Gastrocnemius medialis (tissue), 4 donors: ENCODE measurements around the gene DNMT1. TPM values are rescaled to one million over a fixed set of nuclear protein-coding genes. Genes with fewer than 3 reads are reported as not detected.

ENCODE experiments used
- ATAC-seq, 2 donors: fragments of 150-250 bp; one replicate each; pipeline ENCODE4 v1.9.1; 2016
- DNase-seq, 2 donors: peaks; one replicate each; pipeline ENCODE4 v3.0.0-alpha.2; 2019
- H3K27ac ChIP-seq, 4 donors: fragments of 200-600 bp; sonication (generic); 1 replicate in 1 of 4; 2 replicates in 3 of 4; pipeline ENCODE4 v1.5.1; 2016 to 2018; ENCODE audit warnings: mild to moderate bottlenecking in 2 of 4, moderate library complexity in 1 of 4
- H3K27me3 ChIP-seq, 3 donors: fragments of 200-600 bp; sonication (generic) in 2 of 3; 1 replicate in 1 of 3; 2 replicates in 2 of 3; pipeline versions ENCODE4 v1.5.1 to v1.6.0; 2016 to 2019; ENCODE audit warnings: mild to moderate bottlenecking in 1 of 3, moderate library complexity in 1 of 3
- H3K36me3 ChIP-seq, 2 donors: fragments of 200-600 bp; sonication (generic) in 1 of 2; one replicate each; pipeline ENCODE4 v1.5.1; 2017 to 2018
- H3K4me1 ChIP-seq, 2 donors: fragments of 200-600 bp; sonication (generic) in 1 of 2; one replicate each; pipeline ENCODE4 v1.5.1; 2016 to 2017; ENCODE audit warnings: mild to moderate bottlenecking in 2 of 2
- H3K4me3 ChIP-seq, 4 donors: fragments of 200-600 bp; sonication (generic) in 3 of 4; 1 replicate in 1 of 4; 2 replicates in 3 of 4; pipeline ENCODE4 v1.5.1; 2016 to 2019; ENCODE audit warnings: mild to moderate bottlenecking in 2 of 4
- H3K9me3 ChIP-seq, 3 donors: fragments of 200-600 bp; sonication (generic) in 2 of 3; 1 replicate in 1 of 3; 2 replicates in 2 of 3; pipeline ENCODE4 v1.5.1; 2016 to 2019
- POLR2A ChIP-seq, 2 donors: fragments of 450-650 bp; IDR thresholded peaks; one replicate each; pipeline ENCODE4 v1.6.1; 2017; ENCODE audit warnings: antibody characterized with exemption in 2 of 2, mild to moderate bottlenecking in 2 of 2, moderate library complexity in 2 of 2
- in situ Hi-C, 4 donors: fragments of 200-750 bp; cut with MboI; loops; one replicate each; pipeline versions ENCODE4 v1.15.0 to v1.8.0; 2017; ENCODE audit warnings: low sequenced_read_pairs in 4 of 4
- intact Hi-C: fragments of 100-400 bp; cut with DNase I; formaldehyde crosslinking; loops from one replicate; pipeline ENCODE4 v1.15.1; 2023; ENCODE audit warnings: low total_unique reads
- total RNA-seq, 4 donors: library from RNA; depleted of rRNA; stranded (reverse); fragments of >200 nt; gene quantifications; one replicate each; pipeline versions ENCODE4 v1.1.0 to v1.2.3, GENCODE V29; 2016
- TF ChIP-seq, protein P1 (sequence below), 5 experiments: fragments of 450-650 bp in 3 of 5; fragments of 200-600 bp in 2 of 5; sonication (generic) in 2 of 5; IDR thresholded peaks in 4 of 5; conservative IDR thresholded peaks in 1 of 5; 1 replicate in 4 of 5; 2 replicates in 1 of 5; pipeline ENCODE4 v1.5.1; 2016 to 2019; ENCODE audit warnings: antibody characterized with exemption in 5 of 5, mild to moderate bottlenecking in 3 of 5, moderate library complexity in 3 of 5

Gene DNMT1
- total RNA-seq, 4 donors from 2014 or later, result 11.5 to 43.0 (median 17.7) TPM

DNA sequence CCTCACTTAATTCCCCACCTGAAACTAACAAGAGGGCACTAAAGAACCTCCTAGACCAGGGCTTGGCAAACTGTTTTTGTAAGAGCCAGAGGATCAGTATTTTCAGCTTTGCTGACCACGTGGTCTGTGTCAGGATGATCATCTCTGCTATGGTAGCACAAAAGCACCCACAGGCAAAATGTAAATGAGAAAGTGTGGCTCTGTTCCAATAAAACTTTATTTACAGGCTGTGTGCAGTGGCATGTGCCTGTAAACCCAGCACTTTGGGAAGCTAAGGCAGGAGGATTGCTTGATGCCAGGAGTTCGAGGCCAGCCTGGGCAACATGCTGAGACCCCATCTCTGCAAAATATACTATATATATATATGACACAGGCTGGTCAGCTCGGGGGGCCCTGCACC is 31.2 kb downstream of the DNMT1 start:
- intact Hi-C loops (no loop called here), in situ Hi-C loops (no loop called here)
- Histone ChIP-seq H3K4me1 (no peaks in the 10 kb centered on the region), H3K27me3 (no peaks in the 10 kb centered on the region), H3K27ac (no peak overlapping the region), H3K4me3 (no peak overlapping the region), H3K36me3 (peaks cover 0 to 42% of the 10 kb centered on the region in 2 donors), H3K9me3 (no peaks in the 10 kb centered on the region)
- DNase-seq (no peak), ATAC-seq (no peak)
- TF ChIP-seq, protein P1, sequence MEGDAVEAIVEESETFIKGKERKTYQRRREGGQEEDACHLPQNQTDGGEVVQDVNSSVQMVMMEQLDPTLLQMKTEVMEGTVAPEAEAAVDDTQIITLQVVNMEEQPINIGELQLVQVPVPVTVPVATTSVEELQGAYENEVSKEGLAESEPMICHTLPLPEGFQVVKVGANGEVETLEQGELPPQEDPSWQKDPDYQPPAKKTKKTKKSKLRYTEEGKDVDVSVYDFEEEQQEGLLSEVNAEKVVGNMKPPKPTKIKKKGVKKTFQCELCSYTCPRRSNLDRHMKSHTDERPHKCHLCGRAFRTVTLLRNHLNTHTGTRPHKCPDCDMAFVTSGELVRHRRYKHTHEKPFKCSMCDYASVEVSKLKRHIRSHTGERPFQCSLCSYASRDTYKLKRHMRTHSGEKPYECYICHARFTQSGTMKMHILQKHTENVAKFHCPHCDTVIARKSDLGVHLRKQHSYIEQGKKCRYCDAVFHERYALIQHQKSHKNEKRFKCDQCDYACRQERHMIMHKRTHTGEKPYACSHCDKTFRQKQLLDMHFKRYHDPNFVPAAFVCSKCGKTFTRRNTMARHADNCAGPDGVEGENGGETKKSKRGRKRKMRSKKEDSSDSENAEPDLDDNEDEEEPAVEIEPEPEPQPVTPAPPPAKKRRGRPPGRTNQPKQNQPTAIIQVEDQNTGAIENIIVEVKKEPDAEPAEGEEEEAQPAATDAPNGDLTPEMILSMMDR (IDR thresholded peaks at IDR 0.05 in 4 of 5, conservative IDR thresholded peaks at IDR 0.05 in 1 of 5), result no peak
- TF ChIP-seq POLR2A (IDR thresholded peaks at IDR 0.05), result no peak

DNA sequence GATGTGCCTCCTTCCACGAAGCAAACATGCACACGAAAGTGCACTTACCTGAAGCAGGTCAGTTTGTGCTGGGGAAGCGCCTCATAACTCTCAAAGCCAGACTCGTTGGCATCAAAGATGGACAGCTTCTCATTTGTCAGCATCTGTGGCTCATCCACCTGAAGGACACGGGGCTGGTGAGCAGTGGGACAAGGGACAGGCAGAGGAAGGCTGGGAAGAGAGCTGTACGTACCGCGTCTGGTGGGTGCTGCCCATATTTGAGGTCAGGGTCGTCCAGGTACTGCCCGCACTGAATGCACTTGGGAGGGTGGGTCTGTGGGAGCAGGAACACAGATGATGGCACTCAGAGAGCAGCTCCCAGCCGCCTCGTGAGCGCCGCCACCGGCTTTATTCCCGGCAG is 35.1 kb downstream of the DNMT1 start:
- peaks cover 0 to 62% of the 10 kb centered on the region in 2 donors for H3K36me3 ChIP-seq
- DNase-seq, result no peak
- in situ Hi-C loops (no loop called here), intact Hi-C loops (no loop called here)
- no peak overlapping the region for H3K27ac ChIP-seq
- TF ChIP-seq, protein P1 (IDR thresholded peaks at IDR 0.05 in 4 of 5, conservative IDR thresholded peaks at IDR 0.05 in 1 of 5), result no peak
- TF ChIP-seq POLR2A (IDR thresholded peaks at IDR 0.05), result no peak
- H3K9me3 ChIP-seq, result no peaks in the 10 kb centered on the region
- H3K4me1 ChIP-seq, result no peaks in the 10 kb centered on the region
- no peaks in the 10 kb centered on the region for H3K27me3 ChIP-seq
- no peak overlapping the region for H3K4me3 ChIP-seq
- no peak for ATAC-seq

DNA sequence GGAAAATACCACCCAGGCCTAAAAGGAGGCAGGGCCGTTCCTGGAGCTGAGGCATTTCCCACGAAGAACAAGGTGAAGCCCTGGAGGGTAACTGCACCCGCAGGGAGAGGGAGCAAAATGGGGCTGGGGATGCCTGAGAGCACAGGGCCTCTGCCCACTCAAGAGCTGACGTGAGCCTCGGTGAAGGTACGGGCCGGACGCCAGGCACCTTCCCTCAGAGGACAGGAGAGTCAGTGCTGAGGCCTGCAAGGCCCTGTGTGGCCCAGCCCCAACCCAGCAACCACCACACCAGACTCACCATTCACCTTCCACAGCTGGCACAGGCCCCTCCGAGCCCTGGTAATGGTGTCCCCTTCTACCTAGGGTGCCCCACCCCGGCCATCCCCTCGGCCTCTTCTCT is 36.3 kb downstream of the DNMT1 start:
- no peak for DNase-seq
- Histone ChIP-seq H3K4me1 (no peaks in the 10 kb centered on the region), H3K9me3 (no peaks in the 10 kb centered on the region), H3K36me3 (peaks cover 0 to 73% of the 10 kb centered on the region in 2 donors), H3K4me3 (no peak overlapping the region), H3K27ac (no peak overlapping the region), H3K27me3 (no peaks in the 10 kb centered on the region)
- in situ Hi-C loops, result no loop called here
- ATAC-seq, result no peak
- intact Hi-C loops, result no loop called here
- TF ChIP-seq POLR2A (IDR thresholded peaks at IDR 0.05), result no peak
- TF ChIP-seq, protein P1 (IDR thresholded peaks at IDR 0.05 in 4 of 5, conservative IDR thresholded peaks at IDR 0.05 in 1 of 5), result no peak

DNA sequence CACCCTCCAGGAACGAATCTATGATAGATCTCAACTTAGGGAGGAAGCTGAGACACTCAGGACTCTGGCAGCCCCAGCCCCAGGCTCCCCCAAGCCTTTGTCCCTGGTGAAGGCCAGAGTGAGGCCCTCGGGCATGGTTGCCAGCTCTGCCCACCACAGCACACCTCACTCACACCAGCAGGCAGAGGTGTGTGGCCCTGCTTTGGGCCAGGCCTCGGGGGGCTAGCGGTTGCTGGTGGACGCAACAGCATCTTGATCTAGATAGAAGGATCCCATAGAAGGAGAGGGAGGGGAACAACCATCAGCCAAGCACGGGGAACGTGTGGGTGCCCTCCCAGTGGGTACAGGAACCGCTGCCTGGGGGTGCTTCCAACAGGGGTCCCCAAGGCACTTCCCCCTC is 36.7 kb downstream of the DNMT1 start:
- ATAC-seq, result no peak
- H3K4me1 ChIP-seq, result no peaks in the 10 kb centered on the region
- H3K4me3 ChIP-seq, result no peak overlapping the region
- TF ChIP-seq POLR2A (IDR thresholded peaks at IDR 0.05), result no peak
- TF ChIP-seq, protein P1 (IDR thresholded peaks at IDR 0.05 in 4 of 5, conservative IDR thresholded peaks at IDR 0.05 in 1 of 5), result no peak
- in situ Hi-C loops, result no loop called here
- H3K9me3 ChIP-seq, result no peaks in the 10 kb centered on the region
- H3K27ac ChIP-seq, result no peak overlapping the region
- intact Hi-C loops, result no loop called here
- no peak for DNase-seq
- no peaks in the 10 kb centered on the region for H3K27me3 ChIP-seq
- H3K36me3 ChIP-seq, result peaks cover 0 to 75% of the 10 kb centered on the region in 2 donors

DNA sequence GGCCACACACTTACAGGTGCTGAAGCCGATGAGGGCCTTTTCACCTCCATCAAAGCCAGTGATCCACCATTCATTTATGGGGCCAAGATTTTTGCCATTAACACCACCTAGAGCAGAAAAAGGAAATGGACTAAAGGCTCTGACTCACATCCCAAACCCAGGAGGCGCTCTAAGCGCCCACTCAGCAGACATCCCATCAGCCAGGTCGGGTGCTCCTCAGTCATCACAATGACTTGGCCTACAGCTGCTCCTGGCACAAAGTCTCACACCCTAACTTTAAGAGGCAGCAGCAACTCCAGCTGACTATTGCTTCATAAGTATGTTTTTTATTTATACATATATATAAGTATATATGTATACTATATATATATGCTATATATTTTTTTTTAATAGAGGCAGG is 38.9 kb downstream of the DNMT1 start:
- ATAC-seq (no peak), DNase-seq (no peak)
- H3K27ac ChIP-seq, result no peak overlapping the region
- intact Hi-C loops (no loop called here), in situ Hi-C loops (no loop called here)
- H3K4me1 ChIP-seq, result no peaks in the 10 kb centered on the region
- peaks cover 0 to 76% of the 10 kb centered on the region in 2 donors for H3K36me3 ChIP-seq
- TF ChIP-seq, protein P1 (IDR thresholded peaks at IDR 0.05 in 4 of 5, conservative IDR thresholded peaks at IDR 0.05 in 1 of 5), result no peak
- TF ChIP-seq POLR2A (IDR thresholded peaks at IDR 0.05), result no peak
- no peak overlapping the region for H3K4me3 ChIP-seq
- H3K27me3 ChIP-seq, result no peaks in the 10 kb centered on the region
- no peaks in the 10 kb centered on the region for H3K9me3 ChIP-seq
